HL-60 (cell line): ENCODE data around the gene IRF5.

Experiments
- CTCF ChIP-seq: IDR thresholded peaks from one replicate; pipeline ENCODE4 v1.5.1; 2011; ENCODE audit warnings: low read length, control low read depth, inconsistent platforms; ENCODE audit not compliant: insufficient read depth
- GABPA ChIP-seq: IDR thresholded peaks from 2 replicates; pipeline ENCODE4 v1.6.1; 2012; ENCODE audit warnings: low read depth
- POLR2AphosphoS5 ChIP-seq: IDR thresholded peaks from 2 replicates; pipeline ENCODE4 v1.6.1; 2012; ENCODE audit warnings: low read depth

DNA sequence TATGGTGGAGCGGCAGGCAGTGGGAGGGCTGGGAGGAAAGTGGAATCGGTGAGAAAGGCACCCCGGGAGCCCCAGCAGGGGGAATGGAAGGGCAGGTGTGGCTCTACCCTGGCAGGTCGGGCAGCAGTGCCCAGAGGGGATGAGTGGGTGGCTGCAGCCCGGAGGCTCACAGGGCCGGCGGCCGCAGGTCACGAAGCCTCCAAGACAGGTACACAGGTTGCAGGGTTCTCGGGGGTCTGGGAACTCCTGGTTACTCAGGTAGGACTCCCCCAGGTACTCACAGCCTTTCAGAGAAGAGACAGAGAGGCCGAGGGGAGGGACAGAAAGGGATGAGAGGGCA, 49.0 kb upstream of the IRF5 start:
- TF ChIP-seq CTCF (no peak), POLR2AphosphoS5 (no peak), GABPA (no peak)
